Left lung (tissue), 10 donors: ENCODE results near the gene FHAD1. TPM values are rescaled to one million over a fixed set of nuclear protein-coding genes. Genes with fewer than 3 reads are reported as not detected.
"Not testable (repeated sequence)": the region's sequence is repeated elsewhere in the genome, so short reads cannot be mapped to it uniquely, and the experiment has no call there.

Source experiments
- ATAC-seq: fragments of 200-7000 bp; cut with Tn5 transposase; one replicate; pipeline ENCODE4 v1.9.1; 2020; ENCODE audit warnings: moderate library complexity
- DNase-seq, 4 donors: peaks; one replicate each; pipeline ENCODE4 v3.0.0-alpha.2; 2013 to 2020
- H3K27ac ChIP-seq, 2 donors: fragments of 200-600 bp; sonication (generic) in 1 of 2; one replicate each; pipeline versions ENCODE4 v1.5.0 to v1.8.0; 2020 to 2021
- H3K27me3 ChIP-seq, 2 donors: fragments of 200-600 bp; sonication (generic) in 1 of 2; one replicate each; pipeline versions ENCODE4 v1.5.0 to v1.8.0; 2020 to 2021
- H3K36me3 ChIP-seq, 2 donors: fragments of 200-600 bp; sonication (generic) in 1 of 2; one replicate each; pipeline versions ENCODE4 v1.5.0 to v1.8.0; 2020 to 2021
- H3K4me1 ChIP-seq, 2 donors: fragments of 200-600 bp; one replicate each; pipeline ENCODE4 v1.8.0; 2021
- H3K4me3 ChIP-seq, 2 donors: fragments of 200-600 bp; sonication (generic) in 1 of 2; one replicate each; pipeline versions ENCODE4 v1.5.0 to v1.8.0; 2020 to 2021; ENCODE audit warnings: mild to moderate bottlenecking in 1 of 2
- H3K9me3 ChIP-seq, 2 donors: fragments of 200-600 bp; sonication (generic) in 1 of 2; one replicate each; pipeline versions ENCODE4 v1.5.0 to v1.8.0; 2020 to 2021
- CTCF ChIP-seq, 2 donors: fragments of 200-600 bp; sonication (generic) in 1 of 2; IDR thresholded peaks; one replicate each; pipeline versions ENCODE4 v1.5.0 to v1.8.0; 2021; ENCODE audit warnings: antibody characterized with exemption in 2 of 2
- intact Hi-C, 2 donors: fragments of 100-400 bp; cut with DNase I; formaldehyde crosslinking; loops; one replicate each; pipeline versions ENCODE4 v1.11.2 to v1.14.2; 2022
- polyA plus RNA-seq, 6 donors: library from polyadenylated mRNA; unstranded; fragments of 120-200 nt; gene quantifications; one replicate each; pipeline ENCODE4 v1.2.1, GENCODE V29; 2013; ENCODE audit not compliant: insufficient read length in 6 of 6
- total RNA-seq, 2 donors: library from RNA; stranded (reverse); fragmentation: NEBNext Ultra II Directional; extraction: Animal tissue kit (Norgen Biotek cat#: 25700); gene quantifications; one replicate each; pipeline ENCODE4 v1.2.1, GENCODE V29; 2021
- donor health status: DM: no; HTN: yes; CAD: no.
- donor health status: DM: no; HTN: no; CAD: no.

FHAD1 gene
- total and polyA plus RNA-seq, 8 donors: 1.1 to 8.5 (median 3.9) TPM

- peak; percentile 81 to 83 for TF ChIP-seq CTCF (IDR thresholded peaks at IDR 0.05)
- ATAC-seq: peak; percentile 89
- intact Hi-C loops: loop anchor here in 1 of 2 donors (10.0 kb wide), 1 partner anchor 180 kb away; no protein-coding TSS in a partner anchor
- H3K27me3 ChIP-seq: no peaks in the 10 kb centered on the region
- no peak overlapping the region for H3K27ac ChIP-seq
- no peaks in the 10 kb centered on the region for H3K4me1 ChIP-seq
- peak in 3 of 4 donors; percentile 59 to 89 (median 60) for DNase-seq
- no peak overlapping the region for H3K4me3 ChIP-seq
- no peaks in the 10 kb centered on the region for H3K36me3 ChIP-seq
- H3K9me3 ChIP-seq: no peaks in the 10 kb centered on the region
Measured at GRCh38 chr1:15304708-15305467, 57.9 kb downstream of the FHAD1 start.

- H3K27ac ChIP-seq: no peak overlapping the region
- H3K4me3 ChIP-seq: no peak overlapping the region
- H3K4me1 ChIP-seq: no peaks in the 10 kb centered on the region
- no peaks in the 10 kb centered on the region for H3K9me3 ChIP-seq
- DNase-seq (no peak), ATAC-seq (no peak)
- intact Hi-C loops: loop anchor here in 1 of 2 donors (10.0 kb wide), 1 partner anchor 181 kb away; no protein-coding TSS in a partner anchor
- no peaks in the 10 kb centered on the region for H3K36me3 ChIP-seq
- H3K27me3 ChIP-seq: no peaks in the 10 kb centered on the region
- TF ChIP-seq CTCF (IDR thresholded peaks at IDR 0.05): no peak
Measured at GRCh38 chr1:15305468-15305770, 58.4 kb downstream of the FHAD1 start.

- H3K36me3 ChIP-seq, H3K27ac ChIP-seq, H3K4me3 ChIP-seq, DNase-seq, H3K27me3 ChIP-seq, ATAC-seq, H3K9me3 ChIP-seq, H3K4me1 ChIP-seq: not testable (repeated sequence)
- intact Hi-C loops: loop anchor here in 1 of 2 donors (10.0 kb wide), 1 partner anchor 182 kb away; no protein-coding TSS in a partner anchor
Measured at GRCh38 chr1:15306352-15306751, 59.3 kb downstream of the FHAD1 start.

GRCh38 chr1:15308135-15308534 is 61.1 kb downstream of the FHAD1 start:
- no peak for TF ChIP-seq CTCF (IDR thresholded peaks at IDR 0.05)
- Histone ChIP-seq H3K27me3 (no peaks in the 10 kb centered on the region), H3K27ac (no peak overlapping the region), H3K36me3 (no peaks in the 10 kb centered on the region), H3K4me3 (no peak overlapping the region), H3K4me1 (no peaks in the 10 kb centered on the region), H3K9me3 (peaks cover 0 to 3% of the 10 kb centered on the region in 2 donors)
- DNase-seq (no peak), ATAC-seq (no peak)
- intact Hi-C loops: loop anchor here in 1 of 2 donors (10.0 kb wide), 1 partner anchor 183 kb away; no protein-coding TSS in a partner anchor

GRCh38 chr1:15308621-15309027 is 61.6 kb downstream of the FHAD1 start:
- no peaks in the 10 kb centered on the region for H3K4me1 ChIP-seq
- H3K36me3 ChIP-seq: no peaks in the 10 kb centered on the region
- DNase-seq: no peak
- no peak for TF ChIP-seq CTCF (IDR thresholded peaks at IDR 0.05)
- intact Hi-C loops: loop anchor here in 1 of 2 donors (10.0 kb wide), 1 partner anchor 184 kb away; no protein-coding TSS in a partner anchor
- peaks cover 0 to 3% of the 10 kb centered on the region in 2 donors for H3K9me3 ChIP-seq
- H3K27me3 ChIP-seq: no peaks in the 10 kb centered on the region
- no peak for ATAC-seq
- no peak overlapping the region for H3K27ac ChIP-seq
- H3K4me3 ChIP-seq: no peak overlapping the region
